IMR-90 (cell line): ENCODE data around the gene NOVA2.

Source experiments
- BHLHE40 ChIP-seq: fragments of 150-350 bp; IDR thresholded peaks from 2 replicates; pipeline ENCODE4 v1.6.1; 2016; ENCODE audit warnings: mild to moderate bottlenecking, low read depth, low read length
- CEBPB ChIP-seq: IDR thresholded peaks from 2 replicates; pipeline ENCODE4 v1.6.1; 2012; ENCODE audit warnings: low read depth, low read length, improper control_type of control experiment
- CHD1 ChIP-seq: IDR thresholded peaks from 2 replicates; pipeline ENCODE4 v1.6.1; 2012; ENCODE audit warnings: low read depth, low read length, improper control_type of control experiment
- CTCF ChIP-seq: conservative IDR thresholded peaks from 2 replicates; pipeline ENCODE4 v1.5.1; 2012; ENCODE audit warnings: mild to moderate bottlenecking, low read depth, low read length, improper control_type of control experiment
- MAFK ChIP-seq: IDR thresholded peaks from 2 replicates; pipeline ENCODE4 v1.6.1; 2012; ENCODE audit warnings: low read depth, low read length, improper control_type of control experiment
- MAZ ChIP-seq: IDR thresholded peaks from 2 replicates; pipeline ENCODE4 v1.6.1; 2012; ENCODE audit warnings: low read depth, mild to moderate bottlenecking, low read length, improper control_type of control experiment, moderate library complexity, borderline replicate concordance
- MXI1 ChIP-seq: IDR thresholded peaks from 2 replicates; pipeline ENCODE4 v1.6.1; 2012; ENCODE audit warnings: low read depth, mild to moderate bottlenecking, low read length, moderate library complexity, borderline replicate concordance
- NFE2L2 ChIP-seq: fragments of 150-350 bp; IDR thresholded peaks from 2 replicates; pipeline ENCODE4 v1.6.1; 2016; ENCODE audit warnings: low read depth, mild to moderate bottlenecking, low read length
- POLR2A ChIP-seq: IDR thresholded peaks from 2 replicates; pipeline ENCODE4 v1.6.1; 2012; ENCODE audit warnings: mild to moderate bottlenecking, low read depth, low read length
- RAD21 ChIP-seq: IDR thresholded peaks from 2 replicates; pipeline ENCODE4 v1.6.1; 2012; ENCODE audit warnings: low read length, improper control_type of control experiment
- RFX5 ChIP-seq: IDR thresholded peaks from 2 replicates; pipeline ENCODE4 v1.8.0; 2012; ENCODE audit warnings: low read depth, mild to moderate bottlenecking, low read length, moderate library complexity
- USF2 ChIP-seq: fragments of 150-350 bp; IDR thresholded peaks from 2 replicates; pipeline ENCODE4 v1.6.1; 2017; ENCODE audit warnings: mild to moderate bottlenecking, antibody characterized with exemption, low read length, low read depth

- TF ChIP-seq RFX5 (no peak), CTCF (no peak), POLR2A (no peak), BHLHE40 (no peak), MAZ (no peak), NFE2L2 (no peak), MAFK (no peak), MXI1 (no peak), CEBPB (no peak), RAD21 (no peak), CHD1 (no peak), USF2 (no peak)
Observed at GRCh38 chr19:45958320-45958719, 15.3 kb downstream of the NOVA2 start.
